ENCODE data around the gene PALM. TPM values are rescaled to one million over a fixed set of nuclear protein-coding genes. Genes with fewer than 3 reads are reported as not detected.
"Not testable (repeated sequence)": the region's sequence is repeated elsewhere in the genome, so short reads cannot be mapped to it uniquely, and the experiment has no call there.

PALM gene
- total RNA-seq, 1 experiment from 2014 or later, result 3.7 TPM

DNA sequence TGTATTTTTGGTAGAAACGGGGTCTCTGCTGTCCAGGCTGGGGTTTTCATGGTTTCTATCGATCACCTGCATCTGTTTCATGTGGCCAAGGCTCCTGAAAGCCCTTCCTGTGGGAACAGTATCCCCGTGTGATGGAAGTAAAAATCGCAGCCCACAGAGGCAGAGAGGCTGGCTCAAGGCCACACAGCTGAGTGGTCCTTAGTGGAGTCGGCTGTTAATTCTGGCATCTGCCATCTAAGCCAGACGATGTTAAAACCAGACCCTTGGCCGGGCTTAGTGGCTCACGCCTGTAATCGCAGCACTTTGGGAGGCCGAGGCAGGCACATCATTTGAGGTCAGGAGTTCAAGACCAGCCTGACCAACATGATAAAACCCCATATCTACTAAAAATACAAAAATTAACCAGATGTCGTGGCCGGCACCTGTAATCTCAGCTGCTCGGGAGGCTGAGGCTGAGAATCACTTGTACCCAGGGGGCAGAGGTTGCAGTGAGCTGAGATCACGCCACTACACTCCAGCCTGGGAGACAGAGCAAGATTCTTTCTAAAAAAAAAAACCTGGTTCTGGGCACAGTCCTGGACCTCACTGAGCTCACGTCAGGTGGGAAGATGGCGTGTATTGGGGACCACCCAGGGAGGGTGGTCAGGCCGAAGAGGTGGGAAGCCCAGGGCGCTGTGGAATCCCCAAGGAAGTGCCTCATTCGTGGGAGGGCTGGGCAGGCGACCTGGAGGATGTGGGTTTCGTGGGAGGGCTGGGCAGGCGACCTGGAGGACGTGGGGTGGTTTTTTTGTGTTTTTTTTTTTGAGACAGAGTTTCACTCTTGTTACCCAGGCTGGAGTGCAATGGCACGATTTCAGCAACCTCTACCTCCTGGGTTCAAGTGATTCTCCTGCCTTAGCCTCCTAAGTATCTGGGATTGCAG lies 23.7 kb downstream of the PALM start:
- no peak for DNase-seq (ENCODE audit: low spot score)

GRCh38 chr19:734716-735115 lies 26.0 kb downstream of the PALM start:
- DNase-seq (ENCODE audit: low spot score), result no peak

GRCh38 chr19:736125-736524 lies 27.4 kb downstream of the PALM start:
- no peak for DNase-seq (ENCODE audit: low spot score)

DNA sequence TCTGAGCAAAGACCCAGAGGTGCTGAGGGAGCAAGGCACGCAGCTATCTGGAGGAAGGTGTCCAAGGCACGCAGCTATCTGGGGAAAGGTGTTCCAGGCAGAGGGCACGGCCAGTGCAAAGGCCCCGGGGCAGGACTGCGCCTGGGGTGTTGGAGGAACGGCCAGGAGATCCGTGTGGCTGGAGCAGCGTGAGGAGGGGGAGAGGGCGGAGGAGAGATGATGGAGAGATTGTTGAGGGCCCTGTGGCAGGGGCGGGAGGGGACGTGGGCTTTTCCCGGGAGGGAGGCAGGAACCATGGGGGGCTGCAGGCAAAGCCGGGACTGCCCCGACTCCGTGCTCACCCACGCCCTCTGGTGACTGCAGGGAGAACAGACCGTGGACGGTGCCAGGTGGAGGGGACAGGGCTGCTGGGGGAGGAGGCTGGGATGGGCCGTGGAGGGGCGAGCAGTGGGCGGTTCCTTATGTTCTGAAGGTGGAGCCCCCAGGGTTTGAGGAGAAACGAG lies 28.9 kb downstream of the PALM start:
- peak; percentile 40 for DNase-seq (ENCODE audit: low spot score)

GRCh38 chr19:738509-739128 lies 29.9 kb downstream of the PALM start:
- no peak for DNase-seq (ENCODE audit: low spot score)

- no peak for DNase-seq (ENCODE audit: low spot score)
Measured at GRCh38 chr19:739998-740715, 31.4 kb downstream of the PALM start.

DNA sequence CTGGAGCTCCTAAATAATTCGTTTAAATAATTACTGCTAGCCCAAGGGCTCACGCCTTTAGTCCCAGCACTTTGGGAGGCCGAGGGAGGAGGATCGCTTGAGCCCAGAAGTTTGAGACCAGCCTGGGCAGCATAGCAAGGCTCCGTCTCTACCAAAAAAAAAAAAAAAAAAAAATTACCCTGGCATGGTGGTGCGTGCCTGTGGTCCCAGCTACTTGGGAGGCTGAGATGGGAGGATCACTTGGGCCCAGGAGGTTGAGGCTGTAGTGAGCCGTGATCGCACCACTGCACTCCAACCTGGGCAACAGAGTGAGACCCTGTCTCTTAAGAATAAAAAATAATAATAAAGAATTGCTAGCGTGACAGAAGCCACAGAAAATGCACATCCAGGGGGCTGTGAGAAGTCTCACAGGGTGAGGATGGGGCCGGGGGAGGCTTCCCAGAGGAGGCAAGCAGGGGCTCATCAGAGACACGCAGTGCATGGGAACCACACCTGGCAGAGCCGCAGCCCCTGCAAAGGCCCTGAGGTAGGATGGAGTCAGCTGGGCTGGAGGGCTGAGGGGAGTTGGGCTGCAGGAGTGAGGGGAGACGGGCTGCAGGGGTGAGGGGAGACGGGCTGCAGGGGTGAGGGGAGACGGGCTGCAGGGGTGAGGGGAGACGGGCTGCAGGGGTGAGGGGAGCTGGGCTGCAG lies 32.2 kb downstream of the PALM start:
- not testable (repeated sequence) for DNase-seq (ENCODE audit: low spot score)

GRCh38 chr19:741506-742131 lies 32.9 kb downstream of the PALM start:
- no peak for DNase-seq (ENCODE audit: low spot score)

GRCh38 chr19:742540-743075 lies 33.9 kb downstream of the PALM start:
- no peak for DNase-seq (ENCODE audit: low spot score)

- no peak for DNase-seq (ENCODE audit: low spot score)
Measured at GRCh38 chr19:743168-743687, 34.5 kb downstream of the PALM start.

- not testable (repeated sequence) for DNase-seq (ENCODE audit: low spot score)
Measured at GRCh38 chr19:745138-745537, 36.4 kb downstream of the PALM start.

DNA sequence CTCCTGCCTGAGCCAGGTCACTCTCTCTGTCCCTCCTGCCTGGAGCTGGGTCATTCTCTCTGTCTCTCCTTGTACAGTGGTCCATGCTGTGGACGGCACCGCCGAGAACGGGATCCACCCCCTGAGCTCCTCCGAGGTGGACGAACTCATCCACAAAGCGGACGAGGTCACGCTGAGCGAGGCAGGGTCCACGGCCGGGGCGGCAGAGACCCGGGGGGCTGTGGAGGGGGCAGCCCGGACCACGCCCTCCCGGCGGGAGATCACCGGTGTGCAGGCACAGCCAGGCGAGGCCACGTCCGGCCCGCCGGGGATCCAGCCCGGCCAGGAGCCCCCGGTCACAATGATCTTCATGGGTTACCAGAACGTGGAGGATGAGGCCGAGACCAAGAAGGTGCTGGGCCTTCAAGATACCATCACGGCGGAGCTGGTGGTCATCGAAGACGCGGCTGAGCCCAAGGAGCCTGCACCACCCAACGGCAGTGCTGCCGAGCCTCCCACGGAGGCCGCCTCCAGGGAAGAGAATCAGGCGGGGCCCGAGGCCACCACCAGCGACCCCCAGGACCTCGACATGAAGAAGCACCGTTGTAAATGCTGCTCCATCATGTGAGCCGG lies 37.6 kb downstream of the PALM start:
- DNase-seq (ENCODE audit: low spot score), result no peak

- DNase-seq (ENCODE audit: low spot score), result no peak
Measured at GRCh38 chr19:746956-747355, 38.2 kb downstream of the PALM start.

DNA sequence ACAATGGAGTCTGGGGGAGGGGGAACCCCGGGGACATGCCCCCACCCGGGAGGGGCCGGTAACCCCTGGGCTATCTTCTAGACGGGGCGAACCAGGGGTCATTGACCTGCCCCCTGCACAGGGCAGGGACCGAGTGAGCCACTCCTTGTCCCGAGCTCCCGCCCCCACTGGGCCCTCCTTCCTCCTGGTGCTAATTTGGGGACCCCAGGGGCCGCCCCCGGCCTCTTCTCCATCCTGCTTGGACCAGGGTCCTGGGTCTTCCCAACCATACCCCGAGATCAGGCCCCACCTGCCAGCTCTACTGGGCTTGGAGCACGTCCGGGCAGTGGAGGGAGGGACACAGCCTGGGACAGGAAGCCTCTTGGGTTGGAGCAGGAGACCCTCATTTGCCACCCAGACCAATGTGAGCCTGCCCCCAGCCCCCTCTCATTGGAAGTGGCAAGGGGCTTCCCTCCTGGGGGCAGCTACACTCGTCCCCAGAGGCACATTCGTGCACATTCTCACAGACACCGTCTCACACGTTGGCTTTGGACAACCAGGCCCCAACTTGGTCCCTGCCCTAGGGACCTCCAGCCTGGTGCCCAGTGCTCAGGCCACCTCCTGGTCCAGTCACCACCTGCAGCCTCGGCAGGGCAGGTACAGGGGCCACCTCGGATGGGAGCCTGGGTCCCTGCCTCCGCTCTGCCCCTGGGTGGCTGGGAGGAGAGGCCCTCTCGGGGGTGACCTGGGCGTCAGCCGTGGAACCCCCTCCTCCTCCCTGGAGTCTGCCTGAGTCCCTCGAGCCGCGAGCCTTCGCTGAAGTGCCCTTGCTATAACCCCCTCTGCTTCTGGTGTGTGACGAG lies 38.9 kb downstream of the PALM start:
- DNase-seq (ENCODE audit: low spot score), result no peak

GRCh38 chr19:748274-748598 lies 39.5 kb downstream of the PALM start:
- DNase-seq (ENCODE audit: low spot score), result no peak

DNA sequence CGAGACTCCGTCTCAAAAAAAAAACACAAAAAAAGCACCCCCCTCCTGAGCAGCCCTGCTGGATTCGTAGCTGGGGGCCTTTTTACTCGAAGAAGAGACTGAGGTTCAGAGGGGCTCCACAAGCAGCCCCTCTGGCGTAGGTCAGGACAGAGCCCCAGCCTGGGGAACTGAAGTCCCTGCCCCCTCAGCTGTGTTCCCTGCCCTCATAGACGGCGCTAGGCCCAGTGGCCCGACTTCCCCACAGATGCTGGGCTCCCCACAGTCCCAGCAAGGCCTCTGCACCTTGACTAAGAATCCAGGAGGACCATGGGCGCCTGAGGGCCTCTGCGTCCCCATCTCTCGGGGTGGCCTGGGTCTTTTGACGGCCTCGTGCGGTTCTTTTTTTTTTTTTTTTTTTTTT lies 41.1 kb downstream of the PALM start:
- DNase-seq (ENCODE audit: low spot score), result no peak

DNA sequence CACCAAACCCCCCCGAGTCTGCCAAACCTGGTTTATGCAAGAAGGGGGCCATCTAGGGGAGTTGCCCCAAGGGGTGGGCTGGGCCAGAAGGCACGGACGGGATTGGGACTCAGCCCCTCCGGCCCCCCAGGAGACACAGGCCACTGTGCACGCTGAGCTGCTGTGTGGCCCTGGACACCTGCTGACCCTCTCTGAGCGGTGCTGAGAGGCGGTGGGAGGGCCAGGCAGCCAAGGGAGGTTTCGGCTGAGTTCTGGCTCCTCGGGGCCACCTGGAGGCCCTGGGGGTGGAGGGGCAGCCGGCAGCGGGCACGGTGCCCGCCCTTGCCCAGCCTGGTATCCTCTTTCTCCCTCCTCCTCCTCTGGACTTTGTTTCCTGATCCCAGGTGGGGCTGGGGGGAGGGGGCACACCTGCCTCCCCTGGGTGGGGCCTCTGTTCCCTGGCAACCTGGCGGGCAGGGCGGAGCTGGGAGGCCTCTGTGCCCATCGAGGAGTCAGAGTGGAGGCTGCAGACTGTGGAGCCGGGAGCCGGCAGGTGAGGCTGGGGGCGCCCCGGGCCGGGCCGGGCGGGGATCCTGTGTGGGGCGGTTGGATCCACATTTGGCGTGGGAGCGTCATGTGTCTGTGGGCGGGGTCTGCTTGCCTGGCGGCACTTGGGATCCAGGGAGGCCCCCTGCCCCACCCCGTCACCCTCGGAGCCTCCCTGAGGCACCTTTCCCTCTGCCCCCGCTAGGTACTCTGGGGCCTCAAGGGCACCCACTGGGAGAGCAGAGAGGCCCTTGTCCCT lies 42.1 kb downstream of the PALM start, which contains the start of gene MISP:
TSS of gene MISP (plus strand) at position 473 of the 784 bp plus-strand sequence. CDS start 5,835 bp downstream, outside the sequence.
- DNase-seq (ENCODE audit: low spot score), result no peak

GRCh38 chr19:751501-752341 lies 43.0 kb downstream of the PALM start:
- DNase-seq (ENCODE audit: low spot score), result peak; percentile 62

Data from H4 (cell line).